Activated CD8-positive, alpha-beta memory T cell treated with anti-CD3 and anti-CD28 coated beads, Interleukin-2, amount 10 ng/mL, durations not matched to agents 7 days and 5 days (primary cell): ENCODE measurements around the gene PNLDC1. TPM values are rescaled to one million over a fixed set of nuclear protein-coding genes. Genes with fewer than 3 reads are reported as not detected.

Experiments used
- ATAC-seq: fragments of 150-1000 bp; cut with Tn5 transposase; one replicate; pipeline ENCODE4 v1.10.0; 2021; ENCODE audit warnings: moderate library complexity
- CTCF ChIA-PET: fragments of 350-600 bp; sonication (Branson Sonifier 250); formaldehyde crosslinking; loops from one replicate; lab custom pipeline; 2021; ENCODE audit warnings: antibody characterized with exemption; lab: Charles Lee
- DNase-seq: peaks from one replicate; pipeline ENCODE4 v3.0.0-alpha.2; 2020
- H3K27ac Mint-ChIP-seq: one replicate; pipeline ENCODE4 v1.8.0; 2021; ENCODE audit warnings: mild to moderate bottlenecking, mixed read lengths
- H3K27me3 Mint-ChIP-seq: one replicate; pipeline ENCODE4 v1.8.0; 2021; ENCODE audit warnings: mixed read lengths
- H3K36me3 Mint-ChIP-seq: one replicate; pipeline ENCODE4 v1.8.0; 2021; ENCODE audit warnings: mild to moderate bottlenecking, mixed read lengths
- H3K4me1 Mint-ChIP-seq: one replicate; pipeline ENCODE4 v1.8.0; 2021; ENCODE audit warnings: mixed read lengths
- H3K4me3 Mint-ChIP-seq: one replicate; pipeline ENCODE4 v1.8.0; 2021; ENCODE audit warnings: mild to moderate bottlenecking, moderate library complexity, mixed read lengths
- H3K9me3 Mint-ChIP-seq: one replicate; pipeline ENCODE4 v1.8.0; 2022; ENCODE audit warnings: low read depth, mixed read lengths
- total RNA-seq, 2 experiments: library from RNA; stranded (reverse); gene quantifications; one replicate each; pipeline ENCODE4 v1.2.3, GENCODE V29; 2021

PNLDC1 gene
- total RNA-seq, 2 experiments from 2014 or later, result 0.75 to 1.4 TPM

GRCh38 chr6:159761873-159762680, 38.0 kb upstream of the PNLDC1 start, which contains the start of gene ACAT2:
Gene ACAT2, plus strand, starts transcription at chr6:159762045. Its CDS starts 43 bp downstream, at chr6:159762088.
- Mint-ChIP-seq H3K27me3 (no peaks in the 10 kb centered on the region), H3K9me3 (no peaks in the 10 kb centered on the region), H3K4me1 (peaks cover 42% of the 10 kb centered on the region), H3K4me3 (peak within 1 kb of the TSS; percentile 97), H3K27ac (peak within 1 kb of the TSS; percentile 97), H3K36me3 (peaks cover 47% of the 10 kb centered on the region)
- CTCF ChIA-PET, result interaction anchor here (0.8 to 2.9 kb wide), 6 partner anchors 10 to 71 kb away, joined by 3 to 10 read pairs (median 4); partner anchors contain the start of genes SOD2 and WTAP
- ATAC-seq (peak; percentile 98), DNase-seq (peak; percentile 98)

DNA sequence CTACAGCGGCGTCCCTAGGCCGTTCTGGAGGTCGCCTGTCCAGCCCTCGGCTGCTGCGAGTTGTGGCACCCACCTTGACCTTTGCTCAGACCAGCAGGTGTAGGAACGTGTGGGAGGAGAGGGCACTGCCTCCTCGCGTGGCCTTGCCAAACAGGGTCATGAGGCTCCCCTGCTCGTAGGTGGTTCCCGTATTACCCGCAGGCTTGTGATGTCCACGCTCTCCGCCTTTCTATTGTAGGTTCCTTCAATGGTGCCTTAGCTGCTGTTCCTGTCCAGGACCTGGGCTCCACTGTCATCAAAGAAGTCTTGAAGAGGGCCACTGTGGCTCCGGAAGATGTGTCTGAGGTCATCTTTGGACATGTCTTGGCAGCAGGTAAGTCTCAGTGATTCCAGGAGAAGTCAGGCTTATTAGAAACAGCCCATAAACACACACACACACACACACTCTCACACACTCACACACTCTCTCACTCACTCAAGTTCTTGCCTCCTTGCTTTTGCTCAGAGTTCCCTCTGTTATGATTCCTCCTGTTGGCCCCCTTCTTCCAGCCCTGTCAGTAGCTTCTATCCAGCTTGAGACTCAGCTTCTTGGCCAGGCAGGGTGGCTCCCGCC, 37.3 kb upstream of the PNLDC1 start:
- H3K27ac Mint-ChIP-seq, result peak overlapping the region; percentile 97
- DNase-seq, result no peak
- H3K27me3 Mint-ChIP-seq, result no peaks in the 10 kb centered on the region
- H3K9me3 Mint-ChIP-seq, result no peaks in the 10 kb centered on the region
- H3K4me1 Mint-ChIP-seq, result peaks cover 42% of the 10 kb centered on the region
- peak; percentile 2 for ATAC-seq
- H3K36me3 Mint-ChIP-seq, result peaks cover 52% of the 10 kb centered on the region
- peak overlapping the region; percentile 97 for H3K4me3 Mint-ChIP-seq
- CTCF ChIA-PET, result interaction anchor here (1.6 kb wide), 2 partner anchors 9 to 27 kb away, joined by 3 to 7 read pairs; partner anchors contain the start of genes MRPL18 and TCP1

DNA sequence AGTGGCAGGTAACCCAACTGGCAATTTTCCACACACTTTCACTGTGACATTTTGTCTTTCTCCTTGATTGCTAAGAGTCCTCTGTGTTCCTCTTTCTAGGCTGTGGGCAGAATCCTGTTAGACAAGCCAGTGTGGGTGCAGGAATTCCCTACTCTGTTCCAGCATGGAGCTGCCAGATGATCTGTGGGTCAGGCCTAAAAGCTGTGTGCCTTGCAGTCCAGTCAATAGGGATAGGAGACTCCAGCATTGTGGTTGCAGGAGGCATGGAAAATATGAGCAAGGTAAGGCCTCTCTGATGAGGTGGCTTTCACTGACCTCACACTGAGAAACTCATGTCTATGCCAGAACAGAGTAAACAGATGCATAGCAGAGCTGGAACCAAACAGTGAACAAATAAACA, 33.2 kb upstream of the PNLDC1 start:
- Mint-ChIP-seq H3K9me3 (peaks cover 2% of the 10 kb centered on the region), H3K27ac (no peak overlapping the region), H3K4me1 (peaks cover 21% of the 10 kb centered on the region), H3K27me3 (no peaks in the 10 kb centered on the region), H3K4me3 (no peak overlapping the region), H3K36me3 (peaks cover 73% of the 10 kb centered on the region)
- no peak for DNase-seq
- ATAC-seq, result no peak
- CTCF ChIA-PET, result no interaction called here

- Mint-ChIP-seq H3K4me3 (no peak overlapping the region), H3K27ac (no peak overlapping the region), H3K27me3 (no peaks in the 10 kb centered on the region), H3K9me3 (peaks cover 2% of the 10 kb centered on the region), H3K4me1 (peaks cover 9% of the 10 kb centered on the region), H3K36me3 (peaks cover 77% of the 10 kb centered on the region)
- CTCF ChIA-PET, result no interaction called here
- DNase-seq (no peak), ATAC-seq (no peak)
Observed at GRCh38 chr6:159769470-159769869, 30.6 kb upstream of the PNLDC1 start.

- H3K4me1 Mint-ChIP-seq, result peaks cover 2% of the 10 kb centered on the region
- peaks cover 2% of the 10 kb centered on the region for H3K9me3 Mint-ChIP-seq
- ATAC-seq, result no peak
- DNase-seq, result no peak
- CTCF ChIA-PET, result interaction anchor here (0.8 to 1.1 kb wide), 3 partner anchors 10 to 15 kb away, joined by 3 read pairs; partner anchors contain the start of gene ACAT2
- H3K4me3 Mint-ChIP-seq, result no peak overlapping the region
- peaks cover 76% of the 10 kb centered on the region for H3K36me3 Mint-ChIP-seq
- no peak overlapping the region for H3K27ac Mint-ChIP-seq
- no peaks in the 10 kb centered on the region for H3K27me3 Mint-ChIP-seq
Observed at GRCh38 chr6:159772196-159772595, 27.9 kb upstream of the PNLDC1 start.

GRCh38 chr6:159777240-159777904, 22.7 kb upstream of the PNLDC1 start:
- no peak overlapping the region for H3K4me3 Mint-ChIP-seq
- H3K27me3 Mint-ChIP-seq, result no peaks in the 10 kb centered on the region
- CTCF ChIA-PET, result no interaction called here
- no peaks in the 10 kb centered on the region for H3K9me3 Mint-ChIP-seq
- ATAC-seq (peak; percentile 12), DNase-seq (no peak)
- no peak overlapping the region for H3K27ac Mint-ChIP-seq
- peaks cover 72% of the 10 kb centered on the region for H3K36me3 Mint-ChIP-seq
- H3K4me1 Mint-ChIP-seq, result peaks cover 9% of the 10 kb centered on the region

DNA sequence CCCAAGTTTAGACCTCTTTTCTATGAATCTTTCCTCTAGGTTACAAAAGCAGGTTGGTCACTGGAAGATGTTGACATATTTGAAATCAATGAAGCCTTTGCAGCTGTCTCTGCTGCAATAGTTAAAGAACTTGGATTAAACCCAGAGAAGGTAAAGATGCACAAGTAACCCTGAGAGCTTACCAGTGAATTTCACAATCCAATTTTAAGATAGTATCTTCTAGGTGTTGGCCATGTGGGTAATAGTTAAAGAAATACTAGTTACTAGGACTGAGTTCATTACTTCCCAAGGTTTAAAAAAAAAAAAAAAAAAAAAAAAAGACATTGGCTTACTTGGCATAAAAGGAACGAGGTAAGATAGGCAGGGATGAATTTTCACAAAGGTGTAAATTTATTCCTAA, 21.9 kb upstream of the PNLDC1 start:
- Mint-ChIP-seq H3K36me3 (peaks cover 75% of the 10 kb centered on the region), H3K4me1 (peaks cover 16% of the 10 kb centered on the region), H3K9me3 (no peaks in the 10 kb centered on the region), H3K27me3 (no peaks in the 10 kb centered on the region), H3K27ac (no peak overlapping the region), H3K4me3 (no peak overlapping the region)
- no peak for ATAC-seq
- no peak for DNase-seq
- CTCF ChIA-PET, result no interaction called here

DNA sequence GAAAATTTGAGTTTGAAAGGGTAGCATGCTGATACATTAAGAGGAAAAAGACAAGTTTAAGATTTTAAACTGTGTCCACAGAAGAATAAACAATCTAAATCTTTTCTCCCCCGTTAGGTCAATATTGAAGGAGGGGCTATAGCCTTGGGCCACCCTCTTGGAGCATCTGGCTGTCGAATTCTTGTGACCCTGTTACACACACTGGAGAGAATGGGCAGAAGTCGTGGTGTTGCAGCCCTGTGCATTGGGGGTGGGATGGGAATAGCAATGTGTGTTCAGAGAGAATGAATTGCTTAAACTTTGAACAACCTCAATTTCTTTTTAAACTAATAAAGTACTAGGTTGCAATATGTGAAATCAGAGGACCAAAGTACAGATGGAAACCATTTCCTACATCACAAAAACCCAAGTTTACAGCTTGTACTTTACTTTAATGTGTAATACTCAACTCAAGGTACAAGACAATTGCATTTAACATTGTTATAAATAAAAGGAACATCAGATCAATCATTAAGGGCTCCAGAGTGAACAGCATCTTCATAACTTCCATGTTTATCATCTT, 21.5 kb upstream of the PNLDC1 start:
- CTCF ChIA-PET, result no interaction called here

DNA sequence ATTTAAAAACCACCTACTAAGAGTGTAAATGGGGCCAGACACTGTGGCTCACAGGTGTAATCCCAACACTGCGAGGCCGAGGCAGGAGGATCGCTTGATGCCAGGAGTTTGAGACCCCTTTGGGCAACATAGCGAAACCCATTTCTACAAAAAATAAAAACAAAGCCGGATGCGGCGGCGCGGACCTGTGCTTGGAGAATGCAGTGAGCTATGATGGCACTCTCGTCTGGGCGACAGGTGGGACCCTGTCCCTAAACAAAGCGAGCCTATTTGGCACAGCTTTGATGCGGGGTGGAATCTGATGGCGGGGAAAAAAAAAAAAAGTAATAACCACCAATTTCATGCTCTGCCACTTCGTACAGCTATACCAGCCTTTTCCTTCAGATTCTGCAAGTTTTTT, 11.8 kb upstream of the PNLDC1 start:
- H3K9me3 Mint-ChIP-seq, result no peaks in the 10 kb centered on the region
- no peaks in the 10 kb centered on the region for H3K27me3 Mint-ChIP-seq
- CTCF ChIA-PET, result interaction anchor here (0.9 to 3.6 kb wide), 6 partner anchors 16 to 97 kb away, joined by 3 to 19 read pairs (median 3); partner anchors contain the start of genes SOD2 and WTAP
- DNase-seq, result peak; percentile 60
- peaks cover 62% of the 10 kb centered on the region for H3K36me3 Mint-ChIP-seq
- H3K4me1 Mint-ChIP-seq, result peaks cover 58% of the 10 kb centered on the region
- peak overlapping the region; percentile 97 for H3K27ac Mint-ChIP-seq
- ATAC-seq, result no peak
- H3K4me3 Mint-ChIP-seq, result peak overlapping the region; percentile 95

More for the DNA sequence above, 21.5 kb upstream of the PNLDC1 start:
- H3K9me3 Mint-ChIP-seq, result no peaks in the 10 kb centered on the region
- peaks cover 19% of the 10 kb centered on the region for H3K4me1 Mint-ChIP-seq
- no peak for DNase-seq
- H3K27ac Mint-ChIP-seq, result no peak overlapping the region
- H3K27me3 Mint-ChIP-seq, result no peaks in the 10 kb centered on the region
- no peak overlapping the region for H3K4me3 Mint-ChIP-seq
- no peak for ATAC-seq
- peaks cover 75% of the 10 kb centered on the region for H3K36me3 Mint-ChIP-seq

DNA sequence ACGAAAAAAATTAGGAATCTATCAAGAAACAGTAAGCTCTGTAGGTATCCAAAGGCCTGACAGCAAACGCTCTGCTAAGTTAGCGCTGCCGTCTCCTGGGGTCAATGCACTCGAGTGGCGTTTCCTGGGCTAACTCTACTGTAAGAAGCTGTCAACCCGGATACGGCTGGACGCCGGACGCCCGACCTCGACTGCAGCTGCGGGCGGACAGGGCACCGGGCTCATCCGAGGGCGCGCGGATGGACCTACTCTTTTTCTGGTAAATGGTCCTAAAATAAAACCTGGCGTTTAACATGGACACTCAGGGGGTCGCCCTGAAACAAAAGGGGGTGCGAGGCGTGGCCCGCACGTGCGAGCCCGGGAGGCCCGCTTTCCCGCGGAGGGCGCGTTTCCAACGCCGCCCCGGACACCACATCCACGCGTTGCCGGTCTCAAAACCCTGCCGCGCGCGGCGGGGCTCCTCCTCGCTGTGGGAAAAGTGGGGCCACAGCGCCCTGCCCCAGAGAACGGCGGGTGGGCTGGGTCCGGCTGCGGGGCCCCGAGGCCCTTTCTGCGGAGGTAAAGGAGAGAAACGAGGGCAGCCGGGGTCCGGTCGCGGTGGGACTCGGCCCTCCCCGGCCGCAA, 11.2 kb upstream of the PNLDC1 start:
- no peaks in the 10 kb centered on the region for H3K27me3 Mint-ChIP-seq
- peak; percentile 0 for ATAC-seq
- CTCF ChIA-PET, result interaction anchor here (0.9 to 3.6 kb wide), 9 partner anchors 8 to 97 kb away, joined by 3 to 19 read pairs (median 5); partner anchors contain the start of genes SOD2 and WTAP
- H3K9me3 Mint-ChIP-seq, result no peaks in the 10 kb centered on the region
- H3K4me1 Mint-ChIP-seq, result peaks cover 58% of the 10 kb centered on the region
- H3K27ac Mint-ChIP-seq, result peak overlapping the region; percentile 97
- H3K4me3 Mint-ChIP-seq, result peak overlapping the region; percentile 95
- peak; percentile 64 for DNase-seq
- peaks cover 60% of the 10 kb centered on the region for H3K36me3 Mint-ChIP-seq

DNA sequence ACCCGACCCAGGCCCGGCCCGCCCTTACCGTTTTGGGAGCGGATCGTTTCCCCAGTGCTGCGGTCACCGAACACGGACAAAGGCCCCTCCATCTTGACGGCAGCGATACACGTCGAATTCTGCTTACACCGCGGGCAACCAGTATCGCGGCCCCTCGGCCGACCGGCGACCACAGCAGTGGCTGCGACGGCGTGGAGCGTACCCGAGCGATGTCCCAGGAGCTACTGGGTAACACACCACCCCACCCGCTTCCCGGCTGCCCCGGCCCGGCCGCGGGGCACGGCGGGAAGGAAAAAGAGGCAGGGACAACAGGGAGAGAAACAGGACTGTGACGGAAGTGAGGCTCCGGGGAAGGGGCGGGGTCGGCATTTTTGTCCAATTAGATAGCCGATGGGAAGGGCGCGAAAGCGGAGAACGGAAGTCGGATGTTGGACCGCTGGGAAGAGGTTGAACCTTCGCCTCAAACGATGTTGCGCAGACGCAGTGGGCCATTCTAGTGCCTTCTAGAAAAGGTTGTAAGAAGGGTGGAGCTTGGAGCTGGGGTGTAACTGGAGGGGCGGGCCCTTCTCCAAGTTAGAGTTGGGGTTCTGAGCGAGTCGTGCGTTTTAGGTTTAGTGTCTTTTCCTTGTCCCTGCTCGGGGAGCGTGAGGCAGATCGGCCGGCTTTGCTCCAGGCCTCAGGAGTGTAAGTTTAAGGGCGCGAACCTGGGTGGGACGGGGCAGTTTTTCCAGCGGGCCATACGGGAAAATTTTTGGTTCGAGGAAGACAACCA, 10.5 kb upstream of the PNLDC1 start, which contains the start of gene TCP1:
TSS of gene TCP1 (minus strand) at position 226 of the 772 bp plus-strand sequence. CDS start at position 92, 134 bp downstream.
- H3K27ac Mint-ChIP-seq, result peak within 1 kb of the TSS; percentile 97
- H3K9me3 Mint-ChIP-seq, result no peaks in the 10 kb centered on the region
- peaks cover 63% of the 10 kb centered on the region for H3K36me3 Mint-ChIP-seq
- DNase-seq (peak; percentile 100), ATAC-seq (peak; percentile 80)
- CTCF ChIA-PET, result interaction anchor here (0.9 to 3.6 kb wide), 9 partner anchors 9 to 673 kb away, joined by 3 to 19 read pairs (median 6); partner anchors contain the start of genes SOD2 and WTAP
- H3K4me1 Mint-ChIP-seq, result peaks cover 61% of the 10 kb centered on the region
- peak within 1 kb of the TSS; percentile 95 for H3K4me3 Mint-ChIP-seq
- H3K27me3 Mint-ChIP-seq, result no peaks in the 10 kb centered on the region
